ENCODE data around the gene BCORL1.

Gene BCORL1

GRCh38 chrX:129968968-129969367, 13.5 kb upstream of the BCORL1 start:
- FAIRE-seq = no peak

DNA sequence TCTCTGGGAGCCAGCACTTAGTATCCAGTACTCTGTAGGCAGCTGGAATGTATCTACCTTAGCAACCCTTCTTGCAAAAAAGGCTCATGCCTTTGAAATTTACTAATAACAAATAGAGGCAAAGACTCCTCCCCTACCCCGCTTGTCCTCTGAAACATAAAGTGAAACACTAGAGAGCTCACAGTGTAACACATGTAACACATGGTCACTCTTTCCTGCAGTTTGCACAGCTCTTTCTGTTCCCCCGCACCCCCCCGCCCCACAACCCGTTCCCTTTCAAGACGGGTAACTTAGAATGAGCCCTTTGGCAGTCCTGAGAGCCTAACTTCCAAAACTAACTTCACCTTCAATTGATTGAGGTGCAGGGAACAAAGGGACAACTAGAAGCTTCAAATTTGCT, 6.0 kb upstream of the BCORL1 start:
- no peak for FAIRE-seq

GRCh38 chrX:129979207-129979920, 3.1 kb upstream of the BCORL1 start:
- FAIRE-seq = no peak

DNA sequence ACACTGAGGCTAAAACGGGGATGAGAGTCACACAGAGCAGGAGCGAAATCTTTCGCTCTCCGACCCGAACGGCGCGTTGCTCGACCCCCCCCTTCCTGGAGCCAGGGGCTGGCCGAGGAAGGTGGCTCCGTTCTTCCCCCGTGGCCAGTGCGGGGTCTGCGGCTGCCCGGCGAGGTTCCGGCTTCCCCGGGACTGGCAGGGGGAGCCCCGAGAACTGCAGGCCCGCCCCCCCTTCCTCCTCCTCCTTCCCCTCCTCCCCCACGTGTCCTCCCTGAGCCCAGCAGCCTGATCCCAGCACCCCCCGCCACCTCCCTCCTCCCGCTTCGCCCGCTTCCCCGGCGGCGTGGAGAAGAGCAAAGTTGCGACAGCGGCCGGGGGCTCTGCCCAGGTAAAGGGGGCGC, 2.4 kb upstream of the BCORL1 start:
- no peak for FAIRE-seq

DNA sequence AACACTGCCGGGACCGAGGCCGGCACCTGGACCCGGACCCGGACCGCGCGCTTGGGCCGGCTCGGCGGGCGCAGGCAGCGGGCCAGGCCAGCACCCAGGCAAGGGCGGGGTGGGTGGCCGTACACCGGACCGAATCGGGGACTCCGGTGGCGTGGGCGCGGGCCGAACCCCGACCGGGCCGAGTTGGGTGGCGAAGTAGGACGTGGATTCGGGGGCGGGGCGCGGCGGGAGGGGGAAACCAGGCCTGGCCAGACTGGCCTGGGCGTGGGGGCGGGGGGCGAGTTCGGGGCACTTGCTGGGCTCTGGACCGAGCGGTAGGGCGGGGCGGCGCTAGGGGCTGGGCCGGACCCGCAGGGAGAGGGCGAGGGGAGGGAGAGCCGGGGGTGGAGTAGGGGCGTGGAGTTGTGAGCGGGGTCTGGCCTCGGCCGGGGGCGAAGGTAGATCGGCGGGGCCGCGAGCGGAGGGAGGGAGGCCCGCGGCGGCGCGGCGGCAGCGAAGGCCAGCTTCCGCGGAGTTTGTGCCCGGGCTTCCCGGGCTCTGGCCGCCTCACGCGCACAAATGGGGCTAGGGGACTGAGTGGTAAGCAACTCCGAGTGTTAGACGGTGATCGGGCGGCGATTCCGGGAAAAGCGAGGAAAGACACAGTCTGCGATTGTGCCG, 1.8 kb upstream of the BCORL1 start:
- FAIRE-seq = no peak

DNA sequence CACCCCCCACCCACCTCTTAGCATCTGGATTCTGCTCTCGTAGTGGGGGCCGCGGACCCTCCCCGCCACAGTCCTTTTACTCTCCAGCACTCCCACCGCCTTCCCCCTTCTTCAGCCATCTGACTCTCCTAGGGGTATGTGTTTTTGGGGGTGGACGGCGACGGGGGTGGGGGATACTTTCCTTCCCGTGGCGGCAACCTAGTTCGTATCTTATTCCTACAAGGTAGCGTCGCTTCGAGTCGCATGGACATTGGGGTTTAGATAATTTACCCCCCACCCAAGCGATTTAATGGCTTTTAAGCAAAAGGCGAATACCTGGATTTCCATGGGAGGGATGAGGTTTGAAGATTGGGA, 1.3 kb upstream of the BCORL1 start:
- no peak for FAIRE-seq

GRCh38 chrX:129981752-129982299, 609 bp upstream of the BCORL1 start:
- no peak for FAIRE-seq

GRCh38 chrX:129983575-129984110, 1.2 kb downstream of the BCORL1 start:
- no peak for FAIRE-seq

DNA sequence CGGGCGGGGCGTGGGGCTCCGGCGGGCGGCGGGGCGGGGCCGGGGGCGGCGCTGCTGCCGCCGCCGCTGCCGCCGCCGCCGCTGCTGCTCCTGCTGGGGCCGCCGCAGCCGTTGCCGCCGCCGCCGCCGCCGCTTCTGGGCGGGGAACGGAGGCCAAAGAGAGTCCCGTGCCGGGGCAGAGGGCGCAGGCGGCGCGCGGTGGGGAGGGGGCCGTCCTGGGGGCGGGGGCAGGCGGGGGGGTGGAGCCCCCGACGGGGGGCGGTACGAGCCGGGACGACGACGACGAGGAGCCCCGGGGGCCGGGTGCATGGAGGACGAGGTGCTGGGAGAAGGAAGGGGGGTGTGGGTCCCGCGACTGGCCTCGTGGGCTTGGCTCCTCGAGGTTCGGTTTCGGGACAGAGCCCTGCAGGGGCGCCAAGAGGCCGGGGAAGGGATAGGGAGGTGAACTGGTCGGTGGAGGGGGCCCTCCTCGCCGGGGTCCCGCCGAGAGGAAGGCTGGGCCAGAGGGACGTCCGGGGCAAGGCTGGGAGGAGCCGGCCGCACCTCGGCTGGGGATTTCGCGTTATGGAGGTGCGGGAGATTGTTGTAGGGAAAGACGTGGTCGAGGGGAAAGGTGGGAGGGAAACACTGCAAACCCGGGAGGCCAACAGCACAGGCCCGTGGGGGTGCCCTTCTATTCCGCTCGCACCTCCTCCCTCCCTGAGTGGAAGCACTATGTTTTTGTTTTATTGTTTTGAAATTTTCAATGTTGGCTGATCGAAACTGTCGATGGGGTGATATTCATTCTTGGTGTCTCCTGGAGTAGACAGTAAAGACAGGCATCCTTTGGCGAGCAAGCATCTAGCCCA, 1.9 kb downstream of the BCORL1 start:
- no peak for FAIRE-seq

- no peak for FAIRE-seq
Observed at GRCh38 chrX:129987871-129988270, 5.4 kb downstream of the BCORL1 start.

DNA sequence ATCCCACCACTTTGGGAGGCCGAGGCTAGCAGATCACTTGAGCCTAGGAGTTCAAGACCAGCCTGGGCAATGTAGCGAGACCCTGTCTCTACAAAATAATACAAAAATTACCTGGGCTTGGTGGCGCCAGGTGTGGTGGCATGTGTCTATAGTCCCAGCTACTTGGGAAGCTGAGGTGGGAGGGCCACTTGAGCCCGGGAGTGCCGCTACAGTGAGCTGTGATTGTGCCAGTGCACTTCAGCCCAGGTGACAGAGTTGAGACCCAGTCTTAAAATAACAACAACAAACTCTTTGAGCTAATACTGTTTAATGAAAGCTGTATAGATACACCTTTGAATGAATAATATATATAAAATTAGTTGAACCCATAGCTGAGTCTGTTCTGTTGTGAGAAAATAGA, 9.7 kb downstream of the BCORL1 start:
- no peak for FAIRE-seq

DNA sequence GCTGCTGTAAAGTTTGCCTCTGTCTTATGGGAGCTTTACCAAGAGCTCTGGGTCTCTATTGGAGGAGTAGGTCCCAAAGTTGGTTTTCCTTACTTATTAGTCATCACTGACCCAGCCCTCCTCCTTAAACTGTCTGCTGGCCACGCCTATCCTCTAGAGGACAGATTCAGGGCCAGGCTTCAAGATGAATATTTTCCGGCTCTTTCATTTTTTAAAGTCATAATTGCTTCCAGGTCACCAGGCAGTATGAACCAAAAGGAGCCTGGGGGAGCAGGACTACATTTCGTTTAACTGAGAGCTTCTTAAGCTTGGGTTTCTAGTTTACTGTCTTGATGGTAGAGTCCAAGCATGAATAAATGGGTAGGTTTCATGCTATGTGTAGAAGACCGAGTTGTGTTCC, 13.7 kb downstream of the BCORL1 start:
- FAIRE-seq = no peak

GRCh38 chrX:129997086-129997485, 14.7 kb downstream of the BCORL1 start:
- FAIRE-seq = no peak

- no peak for FAIRE-seq
Observed at GRCh38 chrX:129998021-129998420, 15.6 kb downstream of the BCORL1 start.

DNA sequence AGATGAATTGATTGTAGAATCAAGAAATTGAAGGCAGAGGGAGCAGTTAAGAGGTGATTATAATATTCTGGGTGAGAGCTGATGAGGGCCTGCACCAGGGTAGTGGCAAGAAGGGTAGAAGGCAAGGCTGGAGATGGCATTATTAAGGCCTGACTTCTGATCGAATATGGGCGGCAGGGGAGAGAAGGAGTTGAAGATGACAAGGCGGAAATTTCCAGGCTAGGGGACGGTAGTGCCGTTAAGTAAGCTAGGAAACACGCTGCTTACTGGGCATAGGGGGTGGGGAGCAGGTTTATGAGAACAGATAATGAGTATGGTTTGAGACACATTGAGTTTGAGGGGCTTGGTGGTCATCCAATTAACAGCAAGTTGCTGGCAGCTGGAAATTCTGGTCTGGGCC, 19.5 kb downstream of the BCORL1 start:
- no peak for FAIRE-seq

DNA sequence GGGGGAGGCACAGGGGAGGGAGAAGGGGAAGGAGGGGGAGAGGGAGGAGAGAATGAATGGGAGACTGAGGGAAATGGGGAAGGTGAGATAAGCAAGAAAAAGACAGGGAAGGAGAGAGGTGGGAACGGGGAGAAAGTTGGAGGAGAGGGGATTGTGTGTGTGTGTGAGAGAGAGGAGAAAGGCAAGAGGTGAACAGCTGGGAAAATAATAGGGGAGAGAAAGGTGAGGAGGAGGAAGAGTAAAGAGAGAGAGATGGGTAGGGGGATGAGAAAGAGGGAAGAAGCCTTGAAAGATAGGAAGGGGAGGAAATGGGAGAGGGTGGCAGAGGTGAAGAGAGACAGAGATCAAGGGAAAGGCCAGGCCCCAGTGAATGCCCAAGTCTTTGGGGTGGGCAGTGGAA, 20.1 kb downstream of the BCORL1 start:
- no peak for FAIRE-seq

GRCh38 chrX:130005089-130005807, 22.8 kb downstream of the BCORL1 start:
- no peak for FAIRE-seq

- no peak for FAIRE-seq
Observed at GRCh38 chrX:130009658-130010223, 27.3 kb downstream of the BCORL1 start.

GRCh38 chrX:130012683-130013082, 30.2 kb downstream of the BCORL1 start:
- FAIRE-seq = no peak

DNA sequence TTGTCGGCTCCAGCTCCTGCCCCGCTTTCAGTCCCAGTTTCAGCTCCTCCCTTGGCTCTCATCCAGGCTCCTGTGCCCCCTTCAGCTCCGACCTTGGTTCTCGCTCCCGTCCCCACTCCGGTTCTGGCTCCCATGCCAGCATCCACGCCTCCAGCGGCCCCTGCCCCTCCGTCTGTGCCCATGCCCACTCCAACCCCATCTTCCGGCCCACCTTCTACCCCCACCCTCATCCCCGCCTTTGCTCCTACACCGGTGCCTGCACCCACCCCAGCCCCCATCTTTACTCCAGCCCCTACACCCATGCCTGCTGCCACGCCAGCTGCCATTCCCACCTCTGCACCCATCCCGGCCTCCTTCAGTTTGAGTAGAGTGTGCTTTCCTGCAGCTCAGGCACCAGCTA, 31.2 kb downstream of the BCORL1 start:
- FAIRE-seq = no peak

- FAIRE-seq = no peak
Observed at GRCh38 chrX:130014356-130014755, 31.9 kb downstream of the BCORL1 start.

DNA sequence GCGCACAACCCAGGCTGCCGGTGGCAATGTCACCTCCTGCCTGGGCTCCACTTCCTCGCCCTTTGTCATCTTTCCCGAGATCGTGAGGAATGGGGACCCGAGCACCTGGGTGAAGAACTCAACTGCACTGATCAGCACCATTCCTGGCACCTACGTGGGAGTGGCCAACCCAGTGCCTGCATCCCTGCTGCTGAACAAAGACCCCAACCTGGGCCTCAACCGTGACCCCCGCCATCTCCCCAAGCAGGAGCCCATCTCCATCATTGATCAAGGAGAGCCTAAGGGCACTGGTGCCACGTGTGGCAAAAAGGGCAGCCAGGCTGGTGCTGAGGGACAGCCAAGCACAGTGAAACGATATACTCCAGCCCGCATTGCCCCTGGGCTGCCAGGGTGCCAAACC, 32.3 kb downstream of the BCORL1 start:
- FAIRE-seq = no peak

All from TTC549 (cell line).